ENCODE measurements around the gene KBTBD4.
A peak's percentile ranks its signal among the peaks of the same experiment; 100 is the strongest.
"Not testable (repeated sequence)": the region's sequence is repeated elsewhere in the genome, so short reads cannot be mapped to it uniquely, and the experiment has no call there.

The KBTBD4 gene

DNA sequence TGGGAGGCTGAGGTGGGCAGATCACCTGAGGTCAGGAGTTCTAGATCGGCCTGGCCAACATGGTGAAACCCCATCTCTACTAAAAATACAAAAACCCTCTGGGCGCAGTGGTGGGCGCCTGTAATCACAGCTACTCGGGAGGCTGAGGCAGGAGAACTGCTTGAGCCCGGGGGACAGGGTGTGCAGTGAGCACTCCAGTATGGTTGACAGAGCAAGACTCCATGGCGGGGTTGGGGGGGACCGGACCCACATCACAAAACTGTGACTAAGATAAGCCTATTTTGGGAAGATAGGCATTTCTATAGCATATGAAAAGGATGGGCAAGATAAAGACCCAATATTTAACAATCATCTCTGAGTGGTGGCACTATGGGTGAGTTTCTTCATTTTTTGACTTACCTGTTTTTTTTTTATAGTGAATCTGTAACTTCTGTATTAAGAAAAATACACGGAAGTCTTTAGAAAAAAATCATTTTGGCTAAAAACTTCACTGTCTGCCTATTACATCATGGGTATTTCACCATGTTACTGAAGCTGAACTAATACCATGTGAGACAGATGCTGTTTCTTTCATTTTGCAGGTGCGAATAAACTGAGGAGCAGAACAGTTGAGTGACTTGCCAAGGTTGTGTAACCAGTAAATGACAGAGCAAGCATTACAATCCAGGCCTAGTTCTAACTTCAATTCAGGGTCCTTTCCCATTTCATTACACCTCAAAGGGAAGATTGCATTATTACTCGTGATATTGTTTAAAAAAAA lies 28.3 kb downstream of the KBTBD4 start:
- no peaks in the 10 kb centered on the region for H3K36me3 ChIP-seq (ENCODE audit: low read length)
- no peak overlapping the region for H2AFZ ChIP-seq (ENCODE audit: low read depth, low read length, severe bottlenecking)
- no peak for TF ChIP-seq EZH2phosphoT487 (conservative IDR thresholded peaks at IDR 0.05; ENCODE audit: low read length)
- TF ChIP-seq, protein P1, sequence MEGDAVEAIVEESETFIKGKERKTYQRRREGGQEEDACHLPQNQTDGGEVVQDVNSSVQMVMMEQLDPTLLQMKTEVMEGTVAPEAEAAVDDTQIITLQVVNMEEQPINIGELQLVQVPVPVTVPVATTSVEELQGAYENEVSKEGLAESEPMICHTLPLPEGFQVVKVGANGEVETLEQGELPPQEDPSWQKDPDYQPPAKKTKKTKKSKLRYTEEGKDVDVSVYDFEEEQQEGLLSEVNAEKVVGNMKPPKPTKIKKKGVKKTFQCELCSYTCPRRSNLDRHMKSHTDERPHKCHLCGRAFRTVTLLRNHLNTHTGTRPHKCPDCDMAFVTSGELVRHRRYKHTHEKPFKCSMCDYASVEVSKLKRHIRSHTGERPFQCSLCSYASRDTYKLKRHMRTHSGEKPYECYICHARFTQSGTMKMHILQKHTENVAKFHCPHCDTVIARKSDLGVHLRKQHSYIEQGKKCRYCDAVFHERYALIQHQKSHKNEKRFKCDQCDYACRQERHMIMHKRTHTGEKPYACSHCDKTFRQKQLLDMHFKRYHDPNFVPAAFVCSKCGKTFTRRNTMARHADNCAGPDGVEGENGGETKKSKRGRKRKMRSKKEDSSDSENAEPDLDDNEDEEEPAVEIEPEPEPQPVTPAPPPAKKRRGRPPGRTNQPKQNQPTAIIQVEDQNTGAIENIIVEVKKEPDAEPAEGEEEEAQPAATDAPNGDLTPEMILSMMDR (IDR thresholded peaks at IDR 0.05; ENCODE audit: insufficient read depth, low read length, poor library complexity, severe bottlenecking): no peak
- H4K20me1 ChIP-seq (ENCODE audit: low read depth, low read length): peaks cover 13% of the 10 kb centered on the region
- H3K4me3 ChIP-seq (ENCODE audit: insufficient read depth, low read length, poor library complexity, severe bottlenecking): no peak overlapping the region
- H3F3A ChIP-seq (ENCODE audit: insufficient read depth): 0 out of 2 replicates have a peak, but pooled peaks cover 8% of the 10 kb centered on the region
- no peaks in the 10 kb centered on the region for H3K9me3 ChIP-seq (ENCODE audit: insufficient read depth, low read length)
- H3K79me2 ChIP-seq (ENCODE audit: insufficient read depth, low read length): peaks cover 73% of the 10 kb centered on the region
- H3K9me2 ChIP-seq (replicated peaks; ENCODE audit: insufficient read depth, low read length): no peaks in the 10 kb centered on the region
- H3K9ac ChIP-seq (ENCODE audit: low read length): peak overlapping the region; percentile 93
- H3K27me3 ChIP-seq (ENCODE audit: low read length): no peaks in the 10 kb centered on the region
- peak overlapping the region; percentile 93 for H3K4me2 ChIP-seq (ENCODE audit: low read depth, low read length, poor library complexity, severe bottlenecking)
- peak overlapping the region; percentile 70; the same call in 1 of the 2 replicates for H3K27ac ChIP-seq (ENCODE audit: low read depth, low read length)

DNA sequence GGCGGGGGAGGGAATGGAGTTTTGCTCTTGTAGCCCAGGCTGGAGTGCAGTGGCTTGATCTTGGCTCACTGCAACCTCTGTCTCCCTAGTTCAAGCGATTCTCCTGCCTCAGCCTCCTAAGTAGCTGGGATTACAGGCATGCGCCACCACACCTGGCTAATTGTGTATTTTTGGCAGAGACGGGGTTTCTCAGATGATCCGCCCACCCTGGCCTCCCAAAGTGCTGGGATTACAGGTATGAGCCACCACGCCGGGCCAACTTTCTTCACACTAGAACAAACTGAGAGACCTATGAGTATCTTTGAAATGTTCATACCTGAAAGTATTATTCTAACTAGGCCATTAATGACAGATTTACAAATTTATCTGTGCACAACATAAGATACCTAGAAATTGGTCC lies 32.5 kb downstream of the KBTBD4 start:
- not testable (repeated sequence) for H3K27ac ChIP-seq (ENCODE audit: low read depth, low read length); H3F3A ChIP-seq (ENCODE audit: insufficient read depth); H3K4me2 ChIP-seq (ENCODE audit: low read depth, low read length, poor library complexity, severe bottlenecking); H3K9me2 ChIP-seq (replicated peaks; ENCODE audit: insufficient read depth, low read length); H2AFZ ChIP-seq (ENCODE audit: low read depth, low read length, severe bottlenecking); H3K27me3 ChIP-seq (ENCODE audit: low read length); H3K9me3 ChIP-seq (ENCODE audit: insufficient read depth, low read length); H3K36me3 ChIP-seq (ENCODE audit: low read length); H3K4me3 ChIP-seq (ENCODE audit: insufficient read depth, low read length, poor library complexity, severe bottlenecking); H3K9ac ChIP-seq (ENCODE audit: low read length)
- peaks cover 99% of the 10 kb centered on the region for H3K79me2 ChIP-seq (ENCODE audit: insufficient read depth, low read length)
- H4K20me1 ChIP-seq (ENCODE audit: low read depth, low read length): peaks cover 21% of the 10 kb centered on the region

GRCh38 chr11:47545298-47545697 lies 33.5 kb downstream of the KBTBD4 start:
- Histone ChIP-seq H3K4me2 (ENCODE audit: low read depth, low read length, poor library complexity, severe bottlenecking) (no peak overlapping the region), H4K20me1 (ENCODE audit: low read depth, low read length) (peaks cover 21% of the 10 kb centered on the region), H3K36me3 (ENCODE audit: low read length) (no peaks in the 10 kb centered on the region), H3K9ac (ENCODE audit: low read length) (no peak overlapping the region), H3K4me3 (ENCODE audit: insufficient read depth, low read length, poor library complexity, severe bottlenecking) (no peak overlapping the region), H3K9me3 (ENCODE audit: insufficient read depth, low read length) (no peaks in the 10 kb centered on the region), H3K27ac (ENCODE audit: low read depth, low read length) (no peak overlapping the region), H3K9me2 (replicated peaks; ENCODE audit: insufficient read depth, low read length) (no peaks in the 10 kb centered on the region), H2AFZ (ENCODE audit: low read depth, low read length, severe bottlenecking) (no peak overlapping the region), H3K79me2 (ENCODE audit: insufficient read depth, low read length) (peaks cover 99% of the 10 kb centered on the region), H3F3A (ENCODE audit: insufficient read depth) (0 out of 2 replicates have a peak, but pooled peaks cover 8% of the 10 kb centered on the region), H3K27me3 (ENCODE audit: low read length) (no peaks in the 10 kb centered on the region)
- TF ChIP-seq EZH2phosphoT487 (conservative IDR thresholded peaks at IDR 0.05; ENCODE audit: low read length): no peak
- TF ChIP-seq, protein P1 (IDR thresholded peaks at IDR 0.05; ENCODE audit: insufficient read depth, low read length, poor library complexity, severe bottlenecking): no peak

DNA sequence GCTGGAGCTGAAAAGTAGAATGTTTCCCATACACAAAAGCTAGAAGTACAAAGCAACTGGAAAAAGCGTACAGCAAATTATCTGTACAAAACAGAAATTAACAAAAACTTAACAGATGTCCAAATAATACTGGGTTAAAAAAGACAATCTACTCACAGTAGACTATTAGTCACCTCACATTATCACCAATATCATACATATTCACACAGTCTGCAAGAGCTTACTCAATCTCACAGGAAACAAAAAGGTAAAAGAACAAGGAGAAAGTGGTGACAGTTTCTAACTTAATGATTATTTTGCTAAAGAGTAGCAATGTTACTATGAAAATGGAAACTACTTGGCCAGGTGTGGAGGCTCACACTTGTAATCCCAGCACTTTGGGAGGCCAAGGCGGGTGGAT lies 37.7 kb downstream of the KBTBD4 start:
- no peaks in the 10 kb centered on the region for H3K36me3 ChIP-seq (ENCODE audit: low read length)
- H3K79me2 ChIP-seq (ENCODE audit: insufficient read depth, low read length): peaks cover 99% of the 10 kb centered on the region
- no peaks in the 10 kb centered on the region; the same call in 1 of the 2 replicates for H3F3A ChIP-seq (ENCODE audit: insufficient read depth)
- peaks cover 28% of the 10 kb centered on the region for H4K20me1 ChIP-seq (ENCODE audit: low read depth, low read length)
- no peak overlapping the region for H3K4me2 ChIP-seq (ENCODE audit: low read depth, low read length, poor library complexity, severe bottlenecking)
- H3K9ac ChIP-seq (ENCODE audit: low read length): no peak overlapping the region
- no peaks in the 10 kb centered on the region for H3K9me3 ChIP-seq (ENCODE audit: insufficient read depth, low read length)
- H3K27ac ChIP-seq (ENCODE audit: low read depth, low read length): no peak overlapping the region
- no peaks in the 10 kb centered on the region for H3K27me3 ChIP-seq (ENCODE audit: low read length)
- no peak overlapping the region for H2AFZ ChIP-seq (ENCODE audit: low read depth, low read length, severe bottlenecking)
- no peak overlapping the region for H3K4me3 ChIP-seq (ENCODE audit: insufficient read depth, low read length, poor library complexity, severe bottlenecking)
- H3K9me2 ChIP-seq (replicated peaks; ENCODE audit: insufficient read depth, low read length): no peaks in the 10 kb centered on the region
- no peak for TF ChIP-seq EZH2phosphoT487 (conservative IDR thresholded peaks at IDR 0.05; ENCODE audit: low read length)
- TF ChIP-seq, protein P1 (IDR thresholded peaks at IDR 0.05; ENCODE audit: insufficient read depth, low read length, poor library complexity, severe bottlenecking): no peak
